Measurements from ENCODE around the gene KRTAP13-3. TPM values are rescaled to one million over a fixed set of nuclear protein-coding genes. Genes with fewer than 3 reads are reported as not detected.

The KRTAP13-3 gene
- total RNA-seq, 1 donor from 2014 or later = not detected

GRCh38 chr21:30430170-30430655, 4.5 kb upstream of the KRTAP13-3 start, which contains the start of gene KRTAP13-4:
KRTAP13-4 (plus strand) TSS chr21:30430220; CDS start chr21:30430276, 56 bp downstream.
- Mint-ChIP-seq H3K27ac (ENCODE audit: unreplicated experiment) (no peak within 1 kb of the TSS), H3K9me3 (ENCODE audit: unreplicated experiment) (no peaks in the 10 kb centered on the region), H3K27me3 (ENCODE audit: unreplicated experiment) (no peaks in the 10 kb centered on the region), H3K36me3 (ENCODE audit: low read depth, unreplicated experiment) (no peaks in the 10 kb centered on the region), H3K4me1 (ENCODE audit: unreplicated experiment) (peaks cover 4% of the 10 kb centered on the region), H3K4me3 (ENCODE audit: unreplicated experiment) (no peak within 1 kb of the TSS)
- no peak for TF ChIP-seq CTCF (IDR thresholded peaks at IDR 0.05; ENCODE audit: unreplicated experiment)
- DNase-seq (ENCODE audit: low spot score) = no peak

DNA sequence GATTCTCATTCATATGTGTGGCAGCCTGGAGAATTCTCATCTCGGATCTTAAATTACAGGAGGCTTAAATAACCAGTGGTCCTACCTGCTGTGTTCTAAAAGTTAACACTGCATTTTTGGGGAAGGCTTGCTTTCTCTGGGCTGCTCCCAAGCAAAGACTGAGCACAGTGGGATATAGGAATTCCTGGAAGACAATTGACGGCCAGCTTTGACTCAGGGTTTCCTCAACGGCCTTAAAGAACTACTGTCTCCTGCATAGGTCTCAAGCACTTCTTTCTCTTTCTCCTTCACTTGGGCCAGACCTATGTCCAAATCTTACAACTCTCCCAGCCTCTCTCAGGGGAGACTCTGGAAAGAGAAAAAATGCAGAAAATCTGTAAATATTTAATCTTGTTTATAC, 1.0 kb upstream of the KRTAP13-3 start:
- peaks cover 4% of the 10 kb centered on the region for H3K4me1 Mint-ChIP-seq (ENCODE audit: unreplicated experiment)
- no peak for TF ChIP-seq CTCF (IDR thresholded peaks at IDR 0.05; ENCODE audit: unreplicated experiment)
- no peak for DNase-seq (ENCODE audit: low spot score)
- H3K4me3 Mint-ChIP-seq (ENCODE audit: unreplicated experiment) = no peak overlapping the region
- no peak overlapping the region for H3K27ac Mint-ChIP-seq (ENCODE audit: unreplicated experiment)
- H3K27me3 Mint-ChIP-seq (ENCODE audit: unreplicated experiment) = no peaks in the 10 kb centered on the region
- H3K9me3 Mint-ChIP-seq (ENCODE audit: unreplicated experiment) = no peaks in the 10 kb centered on the region
- no peaks in the 10 kb centered on the region for H3K36me3 Mint-ChIP-seq (ENCODE audit: low read depth, unreplicated experiment)

GRCh38 chr21:30415993-30416392, 9.7 kb downstream of the KRTAP13-3 start:
- H3K27me3 Mint-ChIP-seq (ENCODE audit: unreplicated experiment) = no peaks in the 10 kb centered on the region

GRCh38 chr21:30408782-30409494, 16.8 kb downstream of the KRTAP13-3 start:
- Mint-ChIP-seq H3K9me3 (ENCODE audit: unreplicated experiment) (no peaks in the 10 kb centered on the region), H3K4me1 (ENCODE audit: unreplicated experiment) (peaks cover 4% of the 10 kb centered on the region), H3K4me3 (ENCODE audit: unreplicated experiment) (no peak overlapping the region), H3K36me3 (ENCODE audit: low read depth, unreplicated experiment) (no peaks in the 10 kb centered on the region), H3K27ac (ENCODE audit: unreplicated experiment) (no peak overlapping the region), H3K27me3 (ENCODE audit: unreplicated experiment) (no peaks in the 10 kb centered on the region)
- peak; percentile 29 for TF ChIP-seq CTCF (IDR thresholded peaks at IDR 0.05; ENCODE audit: unreplicated experiment)
- peak; percentile 49 for DNase-seq (ENCODE audit: low spot score)

More at GRCh38 chr21:30415993-30416392, 9.7 kb downstream of the KRTAP13-3 start:
- no peak overlapping the region for H3K27ac Mint-ChIP-seq (ENCODE audit: unreplicated experiment)
- no peak for DNase-seq (ENCODE audit: low spot score)
- H3K36me3 Mint-ChIP-seq (ENCODE audit: low read depth, unreplicated experiment) = no peaks in the 10 kb centered on the region
- H3K9me3 Mint-ChIP-seq (ENCODE audit: unreplicated experiment) = no peaks in the 10 kb centered on the region
- H3K4me3 Mint-ChIP-seq (ENCODE audit: unreplicated experiment) = no peak overlapping the region
- no peak for TF ChIP-seq CTCF (IDR thresholded peaks at IDR 0.05; ENCODE audit: unreplicated experiment)
- no peaks in the 10 kb centered on the region for H3K4me1 Mint-ChIP-seq (ENCODE audit: unreplicated experiment)

DNA sequence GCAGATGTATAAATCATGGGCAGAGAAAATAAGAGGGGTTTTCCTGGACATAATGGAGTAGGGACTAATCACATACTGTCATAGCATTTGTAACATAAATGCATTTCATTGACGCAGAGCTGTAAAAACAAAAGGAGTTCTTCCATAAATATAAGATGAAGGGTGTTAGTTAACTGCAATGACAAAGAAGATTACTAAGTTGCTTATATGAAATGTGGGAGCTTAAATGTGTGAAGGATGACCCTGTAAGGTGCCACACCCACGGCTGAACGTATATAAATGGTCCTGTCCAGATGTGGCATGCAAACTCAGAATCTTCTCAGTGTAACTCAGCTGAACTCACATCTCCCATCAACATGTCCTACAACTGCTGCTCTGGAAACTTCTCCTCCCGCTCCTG, 30.0 kb downstream of the KRTAP13-3 start, which contains the start of gene KRTAP13-1:
Gene KRTAP13-1, plus strand, starts transcription at position 301 of the 400 bp plus-strand sequence. Its CDS starts 56 bp downstream, at position 357.
- Mint-ChIP-seq H3K4me3 (ENCODE audit: unreplicated experiment) (no peak within 1 kb of the TSS), H3K27ac (ENCODE audit: unreplicated experiment) (no peak within 1 kb of the TSS), H3K4me1 (ENCODE audit: unreplicated experiment) (peaks cover 6% of the 10 kb centered on the region), H3K9me3 (ENCODE audit: unreplicated experiment) (no peaks in the 10 kb centered on the region), H3K27me3 (ENCODE audit: unreplicated experiment) (no peaks in the 10 kb centered on the region), H3K36me3 (ENCODE audit: low read depth, unreplicated experiment) (no peaks in the 10 kb centered on the region)
- no peak for DNase-seq (ENCODE audit: low spot score)
- no peak for TF ChIP-seq CTCF (IDR thresholded peaks at IDR 0.05; ENCODE audit: unreplicated experiment)

All from endothelial cell (in vitro differentiated cells).